Inferior parietal cortex (tissue), 1 donor: ENCODE results near the gene ERG28.
"Not testable (repeated sequence)": the region's sequence is repeated elsewhere in the genome, so short reads cannot be mapped to it uniquely, and the experiment has no call there.

Experiments used
- DNase-seq: peaks from one replicate; pipeline ENCODE4 v3.0.0-alpha.2; 2016; ENCODE audit errors: extremely low spot score

ERG28 gene

DNA sequence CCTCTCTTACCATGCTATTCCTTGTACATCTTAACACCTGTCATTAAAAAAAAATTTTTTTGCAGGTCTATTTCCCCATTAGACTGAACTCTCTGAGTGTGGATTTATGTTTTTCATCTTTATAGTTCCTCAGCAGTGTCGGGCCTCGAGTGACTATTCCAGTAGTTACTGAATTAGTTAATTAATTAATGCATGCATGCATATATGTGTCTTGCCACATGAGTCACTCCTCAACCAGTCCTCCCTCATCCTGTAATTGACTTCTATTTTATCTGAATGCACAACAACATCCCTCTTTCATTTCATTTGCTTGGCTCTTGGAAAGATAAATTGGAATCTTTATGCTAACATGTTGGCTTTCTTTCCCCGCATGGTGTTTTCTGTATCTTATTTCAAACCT is 35.6 kb downstream of the ERG28 start:
- DNase-seq = no peak

DNA sequence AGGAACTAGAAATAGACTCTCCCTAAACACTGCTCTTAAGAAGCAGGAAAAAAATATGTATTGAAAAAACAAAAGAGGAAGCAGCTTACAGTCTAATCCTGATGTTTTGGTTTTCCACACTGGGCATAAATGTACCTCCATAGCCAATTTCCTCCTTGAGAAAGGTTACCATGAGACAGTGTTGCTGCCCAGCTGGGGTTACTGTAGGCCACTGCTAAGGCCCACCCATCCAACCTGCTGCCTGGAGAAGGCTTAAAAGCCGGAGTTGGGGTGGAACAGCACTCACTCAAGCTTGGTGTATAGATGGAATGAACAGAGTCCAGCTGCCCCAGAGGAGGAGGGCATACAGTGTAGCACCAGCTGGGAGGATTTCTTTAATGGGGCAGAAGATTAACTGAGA is 41.1 kb downstream of the ERG28 start:
- no peak for DNase-seq

DNA sequence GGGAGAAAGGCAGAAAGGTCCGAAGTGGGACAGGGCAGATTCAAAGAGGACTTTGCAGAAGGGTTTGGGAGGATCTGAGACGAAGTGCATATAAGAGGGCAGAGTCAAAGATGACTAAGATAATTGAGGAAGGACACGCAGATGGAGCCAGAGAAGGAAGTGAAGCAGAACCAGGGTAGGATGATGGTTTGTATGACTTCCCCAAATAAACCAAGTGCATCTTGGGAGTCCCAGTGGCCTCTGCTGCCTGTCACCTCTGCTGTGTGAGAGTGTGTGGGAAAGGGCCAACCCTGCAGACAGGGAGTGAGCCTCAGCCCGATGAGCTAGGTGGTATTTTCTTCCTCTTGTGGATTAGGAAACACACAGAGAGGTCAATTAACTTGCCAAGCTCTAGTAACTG is 45.5 kb downstream of the ERG28 start:
- no peak for DNase-seq

DNA sequence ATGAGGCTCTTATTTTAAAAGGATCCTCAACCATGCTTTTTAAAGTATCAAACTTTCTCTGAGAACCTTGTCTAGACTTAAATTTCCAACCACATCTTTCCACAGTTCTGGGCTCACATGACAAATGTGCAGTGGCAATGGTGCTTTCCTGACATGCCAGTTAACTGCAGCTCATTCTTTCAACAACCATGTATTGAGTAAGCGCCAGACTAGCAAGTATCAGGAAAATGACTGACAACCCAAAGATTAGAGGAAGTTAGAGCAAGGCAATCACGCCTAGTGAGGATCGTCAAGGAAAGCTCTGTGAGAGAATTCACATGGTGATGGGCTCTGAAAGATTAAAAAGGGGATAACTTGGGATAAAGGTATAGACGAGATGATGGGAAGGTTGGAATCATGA is 46.5 kb downstream of the ERG28 start:
- no peak for DNase-seq

DNA sequence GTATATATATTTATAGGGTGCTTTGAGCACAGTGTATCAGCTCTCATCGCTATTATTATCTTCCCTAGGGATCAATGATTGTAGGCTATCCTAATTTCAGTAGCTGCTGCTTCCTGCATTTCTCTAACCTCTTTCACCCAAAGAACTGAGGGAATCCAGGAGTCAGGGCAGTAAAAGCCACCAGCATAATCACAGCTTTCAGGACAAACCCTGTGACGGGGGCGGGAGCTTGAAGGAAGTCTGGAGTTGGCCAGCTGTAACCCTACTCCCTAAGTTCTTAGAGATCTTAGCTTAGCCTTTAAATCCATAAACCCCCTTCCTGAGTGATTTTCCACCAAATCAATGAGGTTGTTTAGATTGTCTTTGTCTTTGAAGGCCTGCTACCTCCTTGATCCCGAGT is 48.5 kb downstream of the ERG28 start:
- no peak for DNase-seq

DNA sequence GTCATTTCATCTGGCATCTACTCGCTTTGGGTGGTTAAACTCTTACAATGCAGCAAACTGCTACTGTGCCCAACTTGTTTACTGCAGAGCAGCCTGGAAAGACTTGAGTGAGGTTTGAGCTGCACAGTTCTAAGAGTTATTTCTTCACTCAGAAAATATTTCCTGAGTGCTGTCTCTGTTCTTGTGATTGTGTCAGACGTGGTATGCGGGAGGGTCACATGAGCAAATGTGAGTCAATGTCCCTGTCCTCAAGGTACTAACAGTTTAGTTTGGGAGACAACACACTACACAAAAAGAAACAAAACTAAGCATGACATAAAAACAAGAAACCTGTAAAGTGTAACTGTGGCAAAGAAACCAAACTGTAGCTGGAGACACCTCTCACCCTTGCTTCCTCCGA is 49.8 kb downstream of the ERG28 start:
- DNase-seq = no peak

DNA sequence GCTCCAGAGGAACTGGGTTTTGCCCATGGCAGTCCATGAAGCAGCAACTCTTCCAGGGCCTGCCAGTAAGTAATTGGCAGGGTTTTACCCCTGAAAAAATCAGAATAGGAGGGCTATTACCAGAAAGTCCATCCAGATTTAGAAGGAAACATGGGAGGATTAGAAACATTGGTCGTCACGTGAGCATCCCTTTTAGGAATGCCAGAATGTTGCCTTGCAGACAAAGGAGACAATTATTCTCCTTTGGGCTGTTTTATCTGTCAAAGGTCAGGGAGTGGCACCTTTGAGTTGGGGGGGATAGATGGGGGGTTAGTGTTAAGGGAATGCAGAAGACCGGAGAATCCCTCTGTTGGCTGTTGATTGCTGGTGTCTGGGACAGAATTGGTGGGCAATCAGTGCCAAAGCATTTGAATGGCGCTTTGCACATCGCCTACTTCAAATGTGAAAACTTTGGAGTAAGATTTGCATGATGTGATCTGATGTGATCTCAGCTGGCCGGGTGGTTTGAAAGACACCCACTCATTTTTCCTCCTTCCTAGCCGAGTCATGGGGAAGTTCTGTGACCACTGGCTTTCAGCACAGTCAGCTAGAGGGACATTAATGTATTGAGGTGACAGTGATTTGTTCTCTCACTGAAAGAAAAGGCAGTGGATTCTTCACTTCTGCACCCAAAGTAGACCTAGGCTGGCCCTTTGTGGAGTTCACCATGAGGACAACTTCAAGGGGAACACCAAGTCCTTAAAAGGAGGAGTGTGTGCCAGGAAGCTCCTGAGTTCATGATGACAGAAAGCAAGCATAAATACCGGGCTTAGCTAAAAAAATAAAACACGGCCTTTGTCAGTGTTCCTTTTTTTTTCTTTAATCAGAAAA is 50.8 kb downstream of the ERG28 start:
- DNase-seq = no peak

DNA sequence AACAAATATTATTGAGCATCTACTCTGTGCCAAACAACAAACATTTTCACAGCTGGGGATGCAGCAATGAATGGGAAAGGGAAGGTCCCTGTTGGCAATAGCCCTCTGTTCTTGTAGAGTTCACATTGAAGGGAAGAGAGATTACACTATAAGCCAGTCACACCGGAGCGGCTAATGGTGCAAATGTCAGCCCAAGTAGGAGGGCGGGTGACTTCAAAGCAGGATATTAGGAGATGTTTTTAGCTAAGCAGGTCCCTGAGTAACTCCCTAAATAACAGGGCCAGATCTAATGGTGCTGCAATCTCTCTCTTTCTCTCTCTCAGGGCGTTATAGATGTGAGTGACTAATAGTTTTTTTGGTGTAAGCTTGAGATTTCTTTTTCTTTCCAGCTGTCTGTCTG is 51.6 kb downstream of the ERG28 start:
- DNase-seq = no peak

DNA sequence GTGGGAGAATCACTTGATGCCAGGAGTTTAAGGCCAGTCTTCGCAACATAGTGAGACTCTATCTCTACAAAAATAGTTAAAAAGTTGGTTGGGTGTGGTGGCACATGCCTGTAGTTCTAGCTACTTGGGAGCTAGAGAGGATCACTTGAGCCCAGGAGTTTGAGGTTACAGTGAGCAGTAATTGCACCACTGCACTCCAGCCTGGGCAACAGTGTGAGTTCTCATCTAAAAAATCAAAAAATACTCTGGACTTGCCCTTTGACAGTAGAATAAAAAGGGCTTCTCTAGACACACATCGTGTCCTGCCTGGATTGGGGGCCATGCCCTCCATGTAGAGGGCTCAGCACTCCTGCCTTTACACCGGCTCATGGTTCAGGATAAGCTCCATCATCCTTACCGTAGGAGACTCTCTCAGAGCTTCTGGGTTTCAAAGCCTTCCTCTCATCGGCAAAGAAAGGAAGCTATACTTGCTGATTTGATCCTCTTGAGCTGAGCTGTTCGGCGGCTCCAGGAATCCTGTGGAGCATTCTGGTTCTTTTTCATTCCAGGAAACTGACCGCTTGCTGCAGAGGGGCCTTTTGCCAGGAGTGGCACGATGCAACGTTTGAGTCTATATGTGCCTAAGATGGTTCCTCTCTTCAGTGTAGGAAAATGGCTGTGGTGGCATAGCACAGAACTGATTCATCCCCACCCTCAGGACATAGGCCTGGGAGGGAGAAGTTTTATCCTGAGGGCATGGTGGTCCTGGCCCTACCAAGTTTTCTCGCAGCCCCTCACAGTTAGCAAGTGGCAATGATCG is 52.6 kb downstream of the ERG28 start:
- no peak for DNase-seq

DNA sequence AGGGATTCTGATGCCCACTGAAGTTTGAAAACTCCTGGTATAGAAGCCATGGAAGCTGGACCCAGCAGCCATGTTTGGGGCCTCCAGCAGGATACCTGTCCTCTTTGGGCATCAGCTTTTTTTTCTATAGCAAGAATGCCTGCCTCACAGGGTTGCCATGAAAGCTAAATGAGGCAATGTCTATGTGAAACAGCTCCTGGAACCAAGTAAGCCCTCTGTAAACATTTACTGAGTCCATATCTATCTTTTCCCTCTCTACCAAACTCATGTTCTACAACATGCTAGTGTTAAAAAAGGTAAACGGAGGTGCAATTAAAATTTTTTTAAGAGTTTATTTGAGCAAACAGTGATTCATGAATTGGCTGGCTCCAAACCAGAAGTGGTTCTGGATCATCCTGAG is 53.6 kb downstream of the ERG28 start:
- DNase-seq = no peak

DNA sequence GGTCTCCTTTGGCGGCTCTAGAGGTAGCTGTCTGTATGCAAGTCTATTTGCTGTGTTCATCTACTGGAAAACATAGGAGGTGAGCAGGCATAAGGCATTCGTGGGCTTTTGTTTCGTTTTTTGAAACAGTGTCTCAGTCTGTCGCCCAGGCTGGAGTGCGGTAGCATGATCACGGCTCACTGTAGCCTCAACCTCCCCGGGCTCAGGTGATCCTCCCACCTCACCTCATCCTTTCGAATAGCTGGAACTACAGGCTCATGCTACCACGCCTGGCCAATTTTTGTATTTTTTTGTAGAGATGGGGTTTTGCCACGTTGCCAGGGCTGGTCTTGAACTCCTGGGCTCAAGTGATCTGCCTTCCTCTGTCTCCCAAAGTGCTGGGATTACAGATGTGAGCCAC is 54.8 kb downstream of the ERG28 start:
- no peak for DNase-seq

DNA sequence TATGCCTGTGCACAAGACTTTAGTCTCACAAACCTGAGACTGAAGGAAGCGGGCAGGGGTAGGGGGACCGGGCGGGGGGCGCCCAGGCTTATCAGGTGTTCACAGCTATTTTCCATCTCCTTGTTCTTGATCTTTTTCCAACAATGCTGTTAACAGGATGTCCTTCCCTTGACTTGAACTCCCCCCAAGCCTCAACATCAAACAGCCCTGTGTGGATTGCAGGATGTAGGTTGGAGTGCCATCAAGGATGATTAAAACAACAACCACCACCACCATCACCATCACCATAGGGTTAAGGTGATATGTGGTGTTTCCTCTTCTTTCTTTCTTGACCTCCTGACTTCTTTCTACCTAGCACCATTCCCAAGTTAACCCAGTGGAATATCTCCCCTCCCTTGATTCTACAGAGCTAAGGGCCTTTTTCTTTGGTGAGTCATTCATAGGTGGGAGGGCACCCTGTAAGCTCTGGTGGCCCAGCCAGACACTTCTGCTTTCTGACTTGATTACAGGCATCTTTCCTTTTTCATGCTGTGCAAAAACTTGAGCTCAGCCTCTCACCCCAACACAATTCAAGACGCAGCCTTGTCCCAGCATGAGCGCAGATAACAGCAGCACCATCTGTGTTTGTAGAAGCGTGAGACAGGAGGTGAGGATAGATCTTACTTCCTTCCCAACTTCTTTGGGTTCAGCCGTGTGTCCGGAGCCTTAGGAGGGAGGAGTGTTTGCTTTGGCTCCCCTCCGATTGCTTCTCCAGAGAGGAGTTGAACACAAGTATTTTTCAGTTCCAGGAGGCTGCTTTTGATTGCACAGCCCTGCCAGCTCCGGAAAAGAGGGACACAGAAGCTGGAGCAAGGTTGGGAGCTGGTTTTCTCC is 55.5 kb downstream of the ERG28 start:
- DNase-seq = no peak

DNA sequence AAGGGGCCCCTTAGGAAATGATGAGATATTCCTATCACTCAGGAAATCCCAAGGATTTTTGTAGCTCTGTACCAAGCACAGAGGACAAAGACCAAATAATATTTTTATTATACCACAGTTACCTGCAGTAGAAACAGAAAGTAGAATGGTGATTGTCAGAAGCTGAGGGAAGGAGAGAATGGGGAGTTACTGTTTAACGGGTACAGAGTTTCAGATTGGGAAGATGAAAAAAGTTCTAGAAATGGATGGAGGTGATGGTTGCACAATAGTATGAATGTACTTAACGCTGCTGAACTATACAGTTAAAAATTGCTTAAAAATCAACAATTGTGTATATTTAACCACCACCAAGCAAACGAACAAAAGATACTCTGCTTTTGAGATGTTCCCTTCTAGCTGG is 58.2 kb downstream of the ERG28 start:
- no peak for DNase-seq

DNA sequence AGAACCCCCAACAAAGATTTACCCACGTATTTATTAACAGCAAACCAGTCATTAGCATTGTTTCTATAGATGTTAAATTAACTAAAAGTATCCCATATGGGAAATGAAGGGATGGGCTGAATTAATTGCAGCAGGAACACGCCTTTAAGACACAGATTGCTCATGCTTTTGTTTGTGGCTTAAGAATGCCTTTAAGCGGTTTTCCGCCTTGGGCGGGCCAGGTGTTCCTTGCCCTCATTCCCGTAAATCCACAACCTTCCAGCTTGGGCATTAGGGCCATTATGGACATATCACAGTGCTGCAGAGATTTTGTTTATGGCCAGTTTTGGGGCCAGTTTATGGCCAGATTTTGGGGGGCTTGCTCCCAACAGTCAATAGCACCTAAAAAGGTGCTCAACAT is 59.6 kb downstream of the ERG28 start:
- not testable (repeated sequence) for DNase-seq

DNA sequence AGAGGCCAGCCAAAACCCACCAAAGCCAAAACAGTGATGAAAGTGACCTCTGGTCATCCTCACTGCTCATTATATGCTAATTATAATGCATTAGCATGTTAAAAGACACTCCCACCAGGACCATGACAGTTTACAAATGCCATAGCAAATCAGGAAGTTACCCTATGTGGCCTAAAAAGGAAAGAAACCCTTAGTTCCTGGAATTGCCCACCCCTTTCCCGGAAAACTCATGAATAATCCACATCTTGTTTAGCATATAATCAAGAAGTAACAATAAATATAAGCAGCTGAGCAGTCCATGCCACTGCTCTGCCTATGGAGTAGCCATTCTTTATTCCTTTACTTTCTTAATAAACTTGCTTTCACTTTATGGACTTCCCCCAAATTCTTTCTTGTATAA is 60.6 kb downstream of the ERG28 start:
- not testable (repeated sequence) for DNase-seq
